Uterus (tissue), 2 donors: ENCODE measurements around the gene ZNF24.

ENCODE experiments used
- CTCF ChIP-seq, 4 experiments: fragments of 200-600 bp in 2 of 4; fragments of 450-650 bp in 2 of 4; sonication (generic) in 2 of 4; IDR thresholded peaks; one replicate each; pipeline ENCODE4 v1.5.1; 2016 to 2019; ENCODE audit warnings: antibody characterized with exemption in 4 of 4, mild to moderate bottlenecking in 2 of 4, moderate library complexity in 1 of 4
- POLR2A ChIP-seq, 2 donors: fragments of 450-650 bp; IDR thresholded peaks; one replicate each; pipeline ENCODE4 v1.6.1; 2016; ENCODE audit warnings: antibody characterized with exemption in 2 of 2, mild to moderate bottlenecking in 1 of 2, moderate library complexity in 1 of 2

- no peak for TF ChIP-seq CTCF (IDR thresholded peaks at IDR 0.05)
- no peak for TF ChIP-seq POLR2A (IDR thresholded peaks at IDR 0.05)
Measured at GRCh38 chr18:35348001-35348400, 3.8 kb upstream of the ZNF24 start.
